GM23338 (cell line): ENCODE results near the gene BCAS3. TPM values are rescaled to one million over a fixed set of nuclear protein-coding genes. Genes with fewer than 3 reads are reported as not detected.

ENCODE experiments used
- ATAC-seq: fragments of 200-7000 bp; cut with Tn5 transposase; 3 replicates; pipeline ENCODE4 v1.9.1; 2020
- DNase-seq: peaks from one replicate; pipeline ENCODE4 v3.0.0-alpha.2; 2015; ENCODE audit warnings: low spot score
- H2AFZ ChIP-seq: fragments of 200-600 bp; sonication (generic); 2 replicates; pipeline ENCODE4 v1.8.0; 2016; ENCODE audit warnings: antibody characterized with exemption, mild to moderate bottlenecking, moderate library complexity
- H3F3A ChIP-seq: fragments of 200-600 bp; sonication (generic); replicated peaks from 2 replicates; pipeline ENCODE4 v1.8.0; 2017; ENCODE audit warnings: antibody characterized with exemption, mixed run types, low read depth
- H3K27ac ChIP-seq: fragments of 200-600 bp; sonication (generic); 2 replicates; pipeline ENCODE4 v1.6.1; 2016; ENCODE audit warnings: low read depth
- H3K27me3 ChIP-seq: fragments of 200-600 bp; sonication (generic); 2 replicates; pipeline ENCODE4 v1.8.0; 2016; ENCODE audit warnings: mild to moderate bottlenecking, mixed run types, moderate library complexity; ENCODE audit not compliant: insufficient read depth
- H3K36me3 ChIP-seq: fragments of 200-600 bp; sonication (generic); 2 replicates; pipeline ENCODE4 v1.8.0; 2016; ENCODE audit warnings: mild to moderate bottlenecking; ENCODE audit not compliant: insufficient read depth
- H3K4me1 ChIP-seq: fragments of 200-600 bp; sonication (generic); 2 replicates; pipeline ENCODE4 v1.8.0; 2016; ENCODE audit warnings: mild to moderate bottlenecking, moderate library complexity; ENCODE audit not compliant: insufficient read depth
- H3K4me2 ChIP-seq: fragments of 200-600 bp; sonication (generic); 2 replicates; pipeline ENCODE4 v1.7.1; 2017; ENCODE audit warnings: mixed run types
- H3K4me3 ChIP-seq: fragments of 200-600 bp; sonication (generic); 2 replicates; pipeline ENCODE4 v1.6.1; 2016; ENCODE audit warnings: mixed run types
- H3K79me2 ChIP-seq: fragments of 200-600 bp; sonication (generic); replicated peaks from 2 replicates; pipeline ENCODE4 v1.8.0; 2017; ENCODE audit warnings: mild to moderate bottlenecking; ENCODE audit not compliant: insufficient read depth
- H3K9me2 ChIP-seq: fragments of 200-600 bp; sonication (generic); 2 replicates; pipeline ENCODE4 v1.8.0; 2017; ENCODE audit not compliant: insufficient read depth
- H4K20me1 ChIP-seq: fragments of 200-600 bp; sonication (generic); replicated peaks from 2 replicates; pipeline ENCODE4 v1.8.0; 2017; ENCODE audit warnings: mild to moderate bottlenecking; ENCODE audit not compliant: insufficient read depth
- H3K27ac Mint-ChIP-seq: 2 replicates; pipeline ENCODE4 v1.8.0; 2020; ENCODE audit warnings: inconsistent platforms, mild to moderate bottlenecking, moderate library complexity, mixed read lengths
- H3K27me3 Mint-ChIP-seq: 3 replicates; pipeline ENCODE4 v1.8.0; 2022; ENCODE audit warnings: low read depth, mild to moderate bottlenecking, moderate library complexity, mixed read lengths, inconsistent platforms; ENCODE audit not compliant: insufficient read depth, poor library complexity
- H3K36me3 Mint-ChIP-seq: 3 replicates; pipeline ENCODE4 v1.8.0; 2021; ENCODE audit warnings: low read depth, mild to moderate bottlenecking, inconsistent platforms, moderate library complexity, mixed read lengths
- H3K4me1 Mint-ChIP-seq: 3 replicates; pipeline ENCODE4 v1.8.0; 2020; ENCODE audit warnings: mild to moderate bottlenecking, inconsistent platforms, mixed read lengths
- H3K4me3 Mint-ChIP-seq: 3 replicates; pipeline ENCODE4 v1.8.0; 2021; ENCODE audit warnings: moderate library complexity, mild to moderate bottlenecking, inconsistent platforms, mixed read lengths
- H3K9me3 Mint-ChIP-seq: 3 replicates; pipeline ENCODE4 v1.8.0; 2020; ENCODE audit warnings: moderate library complexity, mild to moderate bottlenecking, inconsistent platforms, mixed read lengths
- ETS1 ChIP-seq: IDR thresholded peaks from 2 replicates; pipeline ENCODE4 v1.6.1; 2016; ENCODE audit warnings: antibody characterized with exemption
- EZH2phosphoT487 ChIP-seq: fragments of 200-600 bp; sonication (generic); IDR thresholded peaks from one replicate; pipeline ENCODE4 v1.8.1; 2018; ENCODE audit warnings: antibody characterized with exemption; ENCODE audit not compliant: unreplicated experiment
- NANOG ChIP-seq: IDR thresholded peaks from 2 replicates; pipeline ENCODE4 v1.6.1; 2016; ENCODE audit warnings: antibody characterized with exemption, borderline replicate concordance
- POLR2AphosphoS5 ChIP-seq: IDR thresholded peaks from 2 replicates; pipeline ENCODE4 v1.6.1; 2016; ENCODE audit warnings: antibody characterized with exemption, low read depth
- ZNF331 ChIP-seq: fragments of 250-450 bp; sonication (Bioruptor Pico); IDR thresholded peaks from 2 replicates; pipeline ENCODE4 v1.5.0; 2020; ENCODE audit warnings: low read depth, mild to moderate bottlenecking, moderate library complexity
- ZNF462 ChIP-seq: fragments of 250-450 bp; sonication (Bioruptor Pico); IDR thresholded peaks from 2 replicates; pipeline ENCODE4 v1.5.0; 2020; ENCODE audit warnings: mild to moderate bottlenecking, moderate library complexity
- polyA plus RNA-seq: library from polyadenylated mRNA; unstranded; fragments of >200 nt; fragmentation: Nextera tagmentation; extraction: Ambion mirVana; gene quantifications from 2 replicates; pipeline ENCODE4 v1.2.1, GENCODE V29; 2016
- total RNA-seq: library from RNA; depleted of rRNA; stranded (reverse); fragments of >200 nt; shearing (Covaris generic); gene quantifications from 2 replicates; pipeline ENCODE4 v1.2.3, GENCODE V29; 2014

The BCAS3 gene
- total and polyA plus RNA-seq, 2 experiments from 2014 or later, result 8.2 to 28.0 TPM

GRCh38 chr17:60749708-60750107 lies 72.1 kb downstream of the BCAS3 start (continued):
- TF ChIP-seq NANOG (no peak), ETS1 (no peak)

GRCh38 chr17:60750640-60751039 lies 73.0 kb downstream of the BCAS3 start:
- no peak for ATAC-seq
- no peak overlapping the region for H2AFZ ChIP-seq
- no peak overlapping the region for H3K4me3 ChIP-seq
- H3K79me2 ChIP-seq, result no peaks in the 10 kb centered on the region
- no peak overlapping the region for H3K27ac ChIP-seq
- no peaks in the 10 kb centered on the region for H4K20me1 ChIP-seq
- Mint-ChIP-seq H3K4me3 (no peak overlapping the region), H3K27me3 (peaks cover 5% of the 10 kb centered on the region), H3K9me3 (peaks cover 9% of the 10 kb centered on the region), H3K4me1 (peaks cover 25% of the 10 kb centered on the region), H3K27ac (no peak overlapping the region), H3K36me3 (peaks cover 7% of the 10 kb centered on the region)
- H3K36me3 ChIP-seq, result no peaks in the 10 kb centered on the region
- no peak for DNase-seq
- no peaks in the 10 kb centered on the region for H3K27me3 ChIP-seq
- H3K9me2 ChIP-seq, result no peaks in the 10 kb centered on the region
- H3K4me2 ChIP-seq, result no peak overlapping the region
- no peak for TF ChIP-seq POLR2AphosphoS5
- no peak for TF ChIP-seq ZNF462 (CRISPR knock-in tag)
- TF ChIP-seq ZNF331 (CRISPR knock-in tag), result no peak
- no peak for TF ChIP-seq EZH2phosphoT487
- H3F3A ChIP-seq, result no peaks in the 10 kb centered on the region
- H3K4me1 ChIP-seq, result peaks cover 30% of the 10 kb centered on the region
